Stimulated activated naive CD4-positive, alpha-beta T cell treated with Interleukin-2 at 50 U/mL for 16 hours (primary cell): Measurements from ENCODE around the gene IL12A.

Experiments used
- DNase-seq: peaks from one replicate; lab custom pipeline; 2025; lab: John Stamatoyannopoulos, UW

Gene IL12A

GRCh38 chr3:159989973-159990846 lies 1.6 kb downstream of the IL12A start:
- DNase-seq, result no peak

GRCh38 chr3:159991591-159991990 lies 3.0 kb downstream of the IL12A start:
- DNase-seq, result no peak

- no peak for DNase-seq
These were observed 4.0 kb downstream of the IL12A start for GRCh38 chr3:159992589-159992988.

GRCh38 chr3:159994182-159994581 lies 5.5 kb downstream of the IL12A start:
- no peak for DNase-seq

- DNase-seq, result no peak
These were observed 6.5 kb downstream of the IL12A start for GRCh38 chr3:159995091-159995490.

- no peak for DNase-seq
These were observed 7.4 kb downstream of the IL12A start for GRCh38 chr3:159996018-159996417.

- no peak for DNase-seq
These were observed 8.3 kb downstream of the IL12A start for GRCh38 chr3:159996959-159997358.

GRCh38 chr3:160001148-160001760 lies 12.6 kb downstream of the IL12A start:
- DNase-seq, result no peak

- DNase-seq, result no peak
These were observed 13.4 kb downstream of the IL12A start for GRCh38 chr3:160001850-160002623.

GRCh38 chr3:160003520-160004128 lies 15.0 kb downstream of the IL12A start:
- DNase-seq, result peak; percentile 3

- no peak for DNase-seq
These were observed 16.4 kb downstream of the IL12A start for GRCh38 chr3:160005004-160005403.

- no peak for DNase-seq
These were observed 17.9 kb downstream of the IL12A start for GRCh38 chr3:160006282-160007163.

GRCh38 chr3:160008961-160009360 lies 20.3 kb downstream of the IL12A start:
- DNase-seq, result no peak

GRCh38 chr3:160009525-160009924 lies 20.9 kb downstream of the IL12A start:
- DNase-seq, result no peak

GRCh38 chr3:160010578-160010977 lies 21.9 kb downstream of the IL12A start:
- DNase-seq, result no peak

GRCh38 chr3:160012108-160012507 lies 23.5 kb downstream of the IL12A start:
- no peak for DNase-seq

GRCh38 chr3:160016972-160017371 lies 28.3 kb downstream of the IL12A start:
- DNase-seq, result no peak

- no peak for DNase-seq
These were observed 30.3 kb downstream of the IL12A start for GRCh38 chr3:160018959-160019358.

GRCh38 chr3:160020057-160020711 lies 31.5 kb downstream of the IL12A start:
- DNase-seq, result no peak

GRCh38 chr3:160022068-160022467 lies 33.4 kb downstream of the IL12A start:
- no peak for DNase-seq

GRCh38 chr3:160023476-160023875 lies 34.8 kb downstream of the IL12A start:
- DNase-seq, result no peak
